ENCODE results near the gene IGFBP4. TPM values are rescaled to one million over a fixed set of nuclear protein-coding genes. Genes with fewer than 3 reads are reported as not detected.

The IGFBP4 gene
- total and polyA plus RNA-seq, 3 donors from 2014 or later, result 67.9 to 317 (median 76.7) TPM

DNA sequence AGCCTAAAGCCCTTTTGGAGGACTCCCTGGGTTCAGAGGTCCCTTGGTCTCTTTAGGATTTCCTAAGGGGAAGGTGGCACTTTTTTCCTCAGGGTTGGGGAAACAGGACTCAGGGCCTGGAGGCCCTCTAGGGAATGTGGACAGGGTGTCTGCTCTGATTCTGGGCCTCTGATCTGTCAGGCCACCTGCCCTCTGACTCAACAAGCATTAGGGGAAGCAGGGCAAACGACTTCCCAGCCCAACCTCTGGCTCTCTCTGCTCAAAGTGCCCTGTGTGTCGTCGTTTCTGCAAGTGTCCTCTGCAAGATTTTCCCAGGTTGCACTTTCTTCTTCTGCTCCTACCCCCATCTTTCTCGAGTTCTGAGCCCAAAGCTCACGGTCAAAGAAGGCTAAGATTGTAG, 6.6 kb upstream of the IGFBP4 start:
- TF ChIP-seq, protein P1, sequence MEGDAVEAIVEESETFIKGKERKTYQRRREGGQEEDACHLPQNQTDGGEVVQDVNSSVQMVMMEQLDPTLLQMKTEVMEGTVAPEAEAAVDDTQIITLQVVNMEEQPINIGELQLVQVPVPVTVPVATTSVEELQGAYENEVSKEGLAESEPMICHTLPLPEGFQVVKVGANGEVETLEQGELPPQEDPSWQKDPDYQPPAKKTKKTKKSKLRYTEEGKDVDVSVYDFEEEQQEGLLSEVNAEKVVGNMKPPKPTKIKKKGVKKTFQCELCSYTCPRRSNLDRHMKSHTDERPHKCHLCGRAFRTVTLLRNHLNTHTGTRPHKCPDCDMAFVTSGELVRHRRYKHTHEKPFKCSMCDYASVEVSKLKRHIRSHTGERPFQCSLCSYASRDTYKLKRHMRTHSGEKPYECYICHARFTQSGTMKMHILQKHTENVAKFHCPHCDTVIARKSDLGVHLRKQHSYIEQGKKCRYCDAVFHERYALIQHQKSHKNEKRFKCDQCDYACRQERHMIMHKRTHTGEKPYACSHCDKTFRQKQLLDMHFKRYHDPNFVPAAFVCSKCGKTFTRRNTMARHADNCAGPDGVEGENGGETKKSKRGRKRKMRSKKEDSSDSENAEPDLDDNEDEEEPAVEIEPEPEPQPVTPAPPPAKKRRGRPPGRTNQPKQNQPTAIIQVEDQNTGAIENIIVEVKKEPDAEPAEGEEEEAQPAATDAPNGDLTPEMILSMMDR (IDR thresholded peaks at IDR 0.05), result no peak
- TF ChIP-seq POLR2A (IDR thresholded peaks at IDR 0.05), result no peak
- H3K27me3 ChIP-seq, result no peaks in the 10 kb centered on the region
- no peaks in the 10 kb centered on the region for H3K4me1 ChIP-seq
- no peak overlapping the region for H3K27ac ChIP-seq
- intact Hi-C loops (cut with DNase I; ENCODE audit: low total_unique reads), result no loop called here
- H3K36me3 ChIP-seq (ENCODE audit: low read depth, missing control alignments), result no peaks in the 10 kb centered on the region
- no peak for DNase-seq
- 81 to 85% methylated on average over 5 of the region's 5 CpGs for WGBS, 2 donors
- H3K9me3 ChIP-seq, result no peaks in the 10 kb centered on the region
- no peak overlapping the region for H3K4me3 ChIP-seq

DNA sequence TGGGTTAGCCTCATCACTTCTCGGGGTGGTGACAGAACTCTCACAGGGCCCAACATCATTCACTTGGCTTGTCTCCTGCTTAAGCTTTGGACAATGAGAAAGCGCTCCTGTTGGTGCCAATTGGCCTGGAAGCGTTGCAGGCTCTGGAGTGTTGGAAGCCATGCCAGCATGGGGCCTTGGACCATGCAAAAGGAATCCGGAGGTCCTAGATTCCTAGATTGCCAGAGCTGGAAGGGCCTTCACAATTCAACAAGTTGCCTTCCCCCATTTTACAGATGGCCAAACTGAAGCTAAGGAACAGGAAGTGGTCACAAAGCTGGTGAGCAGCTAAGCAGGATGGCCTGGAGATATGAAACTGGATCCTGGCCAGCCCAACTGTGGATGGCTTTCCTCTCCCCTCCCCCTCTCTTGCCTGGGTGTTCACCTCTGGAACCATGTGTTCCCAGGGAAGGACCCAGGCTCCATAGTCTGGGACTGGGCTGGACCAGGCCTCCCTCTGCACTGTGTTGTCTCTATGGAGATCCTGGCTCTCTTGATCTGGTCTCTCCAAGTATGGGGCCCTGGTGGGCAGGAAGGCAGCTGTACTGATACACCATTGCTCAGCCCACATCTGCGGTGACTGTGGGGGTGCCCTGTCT, 6.0 kb upstream of the IGFBP4 start:
- Histone ChIP-seq H3K4me1 (peaks cover under 1% of the 10 kb centered on the region), H3K27me3 (no peaks in the 10 kb centered on the region), H3K27ac (no peak overlapping the region), H3K4me3 (no peak overlapping the region), H3K36me3 (ENCODE audit: low read depth, missing control alignments) (no peaks in the 10 kb centered on the region), H3K9me3 (no peaks in the 10 kb centered on the region)
- no peak for DNase-seq
- 83 to 88% methylated on average over 4 to 5 of the region's 5 CpGs for WGBS, 2 donors
- intact Hi-C loops (cut with DNase I; ENCODE audit: low total_unique reads), result no loop called here
- TF ChIP-seq, protein P1 (IDR thresholded peaks at IDR 0.05), result no peak
- no peak for TF ChIP-seq POLR2A (IDR thresholded peaks at IDR 0.05)

DNA sequence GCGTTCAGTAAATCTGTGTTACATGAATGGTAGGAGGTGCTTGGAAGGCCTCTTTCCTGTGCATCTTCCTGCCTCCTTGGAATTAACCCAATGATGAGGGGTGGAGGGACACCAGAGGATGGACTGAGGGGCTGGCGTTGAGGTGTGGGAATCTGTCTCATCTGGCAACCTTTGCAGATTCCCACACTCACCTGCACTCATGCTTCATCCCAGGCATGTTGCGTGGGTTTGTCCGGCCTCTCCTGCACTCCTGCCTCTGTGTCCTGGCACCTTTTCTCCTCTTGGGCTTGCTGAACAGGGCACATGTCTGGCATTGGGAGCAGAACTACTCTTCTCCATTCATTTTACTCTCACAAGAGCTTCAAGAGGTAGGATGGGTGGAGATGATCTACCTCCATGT, 3.1 kb upstream of the IGFBP4 start:
- H3K4me3 ChIP-seq, result no peak overlapping the region
- H3K9me3 ChIP-seq, result no peaks in the 10 kb centered on the region
- DNase-seq, result no peak
- no peaks in the 10 kb centered on the region for H3K36me3 ChIP-seq (ENCODE audit: low read depth, missing control alignments)
- peaks cover 18% of the 10 kb centered on the region for H3K4me1 ChIP-seq
- H3K27ac ChIP-seq, result no peak overlapping the region
- 80 to 91% methylated on average over 4 of the region's 4 CpGs for WGBS, 2 donors
- intact Hi-C loops (cut with DNase I; ENCODE audit: low total_unique reads), result loop anchor here (5.0 kb wide), 2 partner anchors 37 to 117 kb away; no protein-coding TSS in a partner anchor
- no peak for TF ChIP-seq POLR2A (IDR thresholded peaks at IDR 0.05)
- TF ChIP-seq, protein P1 (IDR thresholded peaks at IDR 0.05), result no peak
- no peaks in the 10 kb centered on the region for H3K27me3 ChIP-seq

DNA sequence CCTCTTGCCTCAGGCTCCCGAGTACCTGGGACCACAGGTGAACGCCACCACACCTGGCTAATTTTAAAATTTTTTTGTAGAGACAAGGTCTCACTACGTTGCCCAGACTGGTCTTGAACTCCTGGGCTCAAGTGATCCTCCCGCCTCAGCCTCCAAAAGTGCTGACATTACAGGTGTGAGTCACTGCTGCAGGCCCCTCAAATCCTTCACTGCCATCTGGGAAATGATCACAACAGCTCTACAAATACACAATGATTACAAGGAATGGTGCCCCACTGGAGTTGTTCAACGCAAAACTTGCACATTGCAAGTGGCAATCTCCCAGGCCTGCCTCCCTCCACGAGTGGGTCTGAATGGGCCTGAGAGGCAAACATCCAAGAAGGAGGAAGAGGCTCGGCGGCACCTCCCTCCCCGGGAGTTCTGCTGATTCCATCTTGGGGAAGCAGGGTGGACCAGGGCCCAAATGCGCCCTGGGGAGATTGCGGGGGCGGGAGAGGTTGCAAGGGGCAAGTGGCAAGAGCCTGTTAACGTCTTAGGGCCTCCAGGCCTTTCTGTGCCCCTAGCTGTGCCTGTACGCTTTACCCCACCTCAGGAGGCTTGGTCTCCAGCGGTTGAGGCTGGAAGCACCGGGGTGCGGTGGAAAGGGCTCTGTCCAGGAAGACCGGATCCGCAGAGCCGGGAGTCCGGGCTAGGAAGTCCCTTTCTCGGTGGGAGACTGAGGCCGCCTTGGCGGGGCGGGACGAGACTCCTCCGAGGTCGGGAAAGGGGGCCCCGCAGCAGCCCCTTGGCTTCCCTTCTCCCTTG, 656 bp upstream of the IGFBP4 start:
- Histone ChIP-seq H3K27me3 (no peaks in the 10 kb centered on the region), H3K4me3 (peak overlapping the region; percentile 69 to 76), H3K27ac (peak overlapping the region; percentile 76 to 97), H3K9me3 (no peaks in the 10 kb centered on the region), H3K4me1 (peaks cover 43% of the 10 kb centered on the region), H3K36me3 (ENCODE audit: low read depth, missing control alignments) (no peaks in the 10 kb centered on the region)
- intact Hi-C loops (cut with DNase I; ENCODE audit: low total_unique reads), result loop anchor here (5.0 kb wide), 2 partner anchors 35 to 115 kb away; no protein-coding TSS in a partner anchor
- no peak for DNase-seq
- WGBS, 2 donors, result 10 to 26% methylated on average over 12 to 28 of the region's 29 CpGs
- no peak for TF ChIP-seq POLR2A (IDR thresholded peaks at IDR 0.05)
- TF ChIP-seq, protein P1 (IDR thresholded peaks at IDR 0.05), result peak in 1 of 3 experiments; percentile 18

All from testis (tissue), 3 donors.